Mucosa of gallbladder (tissue), 1 donor: ENCODE data around the gene ADGRL3. TPM values are rescaled to one million over a fixed set of nuclear protein-coding genes. Genes with fewer than 3 reads are reported as not detected.

Source experiments
- DNase-seq: peaks from one replicate; pipeline ENCODE4 v3.0.0-alpha.2; 2020; ENCODE audit warnings: low spot score
- total RNA-seq: library from RNA; stranded (reverse); gene quantifications from one replicate; pipeline ENCODE4 v1.2.1, GENCODE V29; 2021
- donor health status: DM: no; HTN: no; CAD: no.

Gene ADGRL3
- total RNA-seq, 1 donor from 2014 or later, result 3.5 TPM

GRCh38 chr4:61426229-61426628 lies 226.1 kb downstream of the ADGRL3 start:
- no peak for DNase-seq

DNA sequence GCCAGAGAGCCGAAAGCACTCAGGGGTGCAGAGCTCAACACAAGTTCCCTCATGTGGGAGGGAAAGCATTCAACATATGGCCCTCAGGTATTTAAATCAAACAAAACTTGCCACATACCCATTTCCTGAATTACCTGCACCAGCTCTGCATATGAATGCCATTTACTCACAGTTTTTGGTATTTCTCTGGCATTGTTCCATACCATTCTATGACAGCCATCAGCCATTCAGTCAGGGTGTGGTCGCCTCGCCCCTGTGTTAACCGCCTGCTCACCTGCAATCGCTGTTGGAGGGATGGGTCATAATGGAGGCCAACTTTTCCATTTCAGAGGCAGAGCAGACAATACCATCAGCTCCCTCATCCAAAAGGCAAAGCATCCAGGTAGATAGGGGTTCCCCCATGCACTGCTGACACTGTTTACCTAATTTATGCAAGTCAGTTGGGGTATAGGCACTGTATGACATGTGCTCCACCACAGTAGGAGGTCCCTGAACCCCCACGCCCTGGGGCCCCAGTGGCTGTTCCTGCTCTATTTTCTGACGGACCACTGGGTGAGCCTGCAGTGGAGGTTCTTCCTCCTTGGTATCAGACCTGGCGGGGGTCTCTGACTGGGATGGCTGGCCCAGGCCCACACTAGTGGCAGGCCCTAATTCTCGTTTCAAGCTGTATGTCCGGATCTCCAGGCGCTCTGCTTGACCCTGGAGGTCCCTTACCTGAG lies 227.1 kb downstream of the ADGRL3 start:
- DNase-seq, result no peak

DNA sequence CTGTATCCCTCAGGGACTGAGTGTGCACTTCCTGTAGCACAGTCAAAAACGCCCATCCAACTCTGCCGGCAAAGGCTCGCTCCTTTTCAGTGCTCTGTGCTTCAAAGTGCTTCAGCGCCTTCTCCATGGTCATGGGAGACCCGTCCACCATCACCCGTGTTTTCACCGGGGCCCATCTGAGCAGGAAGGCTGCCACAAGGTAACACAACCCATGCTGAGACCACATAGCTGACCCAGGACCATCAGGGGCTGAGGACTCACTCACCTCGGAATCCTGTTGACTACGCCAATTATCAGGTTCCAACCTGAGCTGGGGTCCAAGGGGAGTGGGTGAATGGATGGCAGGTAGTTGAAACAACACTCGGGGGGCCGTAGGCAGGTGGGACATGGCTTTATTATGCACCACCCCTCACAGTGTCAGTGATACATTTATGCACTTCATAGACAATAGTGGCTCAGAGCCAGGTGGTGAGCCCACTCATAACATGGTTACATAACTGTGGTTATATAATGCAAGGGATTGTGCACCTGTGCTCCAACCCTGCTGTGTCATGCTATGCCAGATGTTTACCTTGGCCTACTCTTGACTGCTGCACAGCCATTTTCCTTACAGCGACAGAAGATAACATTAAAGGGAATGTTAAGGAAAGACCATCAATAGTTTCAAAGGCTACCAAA lies 227.8 kb downstream of the ADGRL3 start:
- DNase-seq, result no peak

- DNase-seq, result no peak
Observed at GRCh38 chr4:61428950-61429349, 228.8 kb downstream of the ADGRL3 start.

- no peak for DNase-seq
Observed at GRCh38 chr4:61431131-61431530, 231.0 kb downstream of the ADGRL3 start.

- DNase-seq, result no peak
Observed at GRCh38 chr4:61437923-61438322, 237.8 kb downstream of the ADGRL3 start.

- no peak for DNase-seq
Observed at GRCh38 chr4:61440321-61440720, 240.2 kb downstream of the ADGRL3 start.

DNA sequence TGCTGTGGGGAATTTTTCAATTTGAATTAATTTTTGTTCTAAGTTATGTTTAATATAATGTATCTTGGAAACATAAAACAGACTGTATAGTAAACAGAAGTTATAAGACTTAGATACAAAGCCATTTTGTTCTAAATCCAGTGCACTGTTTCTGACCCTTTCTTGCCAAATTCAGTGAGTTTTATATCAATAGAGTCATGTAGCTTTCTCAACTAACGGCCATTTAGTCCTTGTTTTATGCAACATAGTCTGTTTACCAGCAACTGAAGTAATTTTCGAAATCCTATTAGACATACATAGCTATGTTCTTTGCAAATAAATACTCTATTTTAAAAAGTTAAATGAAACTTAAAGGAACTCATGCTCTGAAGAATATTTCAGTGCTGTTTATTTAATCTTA lies 242.8 kb downstream of the ADGRL3 start:
- DNase-seq, result no peak

DNA sequence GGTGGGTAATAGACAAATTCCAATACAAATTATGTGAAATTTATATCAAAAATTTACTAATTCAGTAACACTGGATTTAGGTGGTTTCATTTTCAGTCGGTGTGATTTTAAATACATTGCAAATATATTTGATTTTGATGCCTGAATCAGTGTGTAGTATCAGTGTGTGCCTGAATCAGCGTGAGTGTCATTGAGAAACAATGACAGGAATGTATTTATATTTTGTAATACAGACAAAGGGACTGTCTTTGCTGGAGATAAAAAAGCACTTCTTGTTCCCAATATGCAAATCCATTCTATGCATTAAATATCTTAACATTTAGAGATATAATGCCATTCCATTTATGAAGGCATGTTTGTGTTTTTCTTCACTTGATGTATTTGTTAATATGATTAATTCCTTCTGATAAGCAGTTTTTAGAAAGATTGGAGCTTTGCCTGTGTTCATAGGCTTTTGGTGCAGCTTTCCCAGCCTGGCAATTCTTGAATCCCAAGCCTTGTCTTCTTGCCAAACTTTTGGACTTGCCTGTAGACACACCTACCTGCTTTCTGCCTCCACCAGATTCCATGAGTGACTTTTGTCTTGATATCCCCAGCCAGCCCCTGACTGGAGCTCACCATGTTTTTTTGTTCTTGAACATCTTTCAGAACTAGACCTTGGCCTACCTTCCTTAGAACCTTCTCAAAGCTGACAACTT lies 243.8 kb downstream of the ADGRL3 start:
- no peak for DNase-seq

GRCh38 chr4:61445374-61446063 lies 245.4 kb downstream of the ADGRL3 start:
- DNase-seq, result no peak

DNA sequence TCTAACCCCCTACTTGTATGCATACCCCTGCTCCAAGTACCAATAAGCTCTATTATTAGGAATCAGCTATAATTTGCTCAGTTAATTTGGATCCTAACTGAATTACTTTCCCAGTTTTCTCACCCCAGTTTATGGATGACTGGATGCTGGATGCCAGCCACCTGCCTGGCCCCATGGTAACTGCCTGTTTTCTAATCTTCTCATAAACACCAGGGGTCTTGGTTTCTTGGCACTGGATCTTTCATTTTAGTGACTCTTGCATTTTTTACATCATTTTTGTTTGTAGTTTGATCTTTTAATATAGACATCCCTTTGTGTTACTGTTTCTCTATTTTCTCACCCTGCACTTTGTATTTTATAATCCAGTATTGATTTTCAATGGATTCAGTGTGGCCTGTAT lies 246.8 kb downstream of the ADGRL3 start:
- no peak for DNase-seq

- DNase-seq, result no peak
Observed at GRCh38 chr4:61447918-61448317, 247.8 kb downstream of the ADGRL3 start.

- no peak for DNase-seq
Observed at GRCh38 chr4:61451935-61452334, 251.8 kb downstream of the ADGRL3 start.

GRCh38 chr4:61461956-61462355 lies 261.8 kb downstream of the ADGRL3 start:
- no peak for DNase-seq

- DNase-seq, result no peak
Observed at GRCh38 chr4:61462451-61463326, 262.6 kb downstream of the ADGRL3 start.

- no peak for DNase-seq
Observed at GRCh38 chr4:61468024-61468720, 268.0 kb downstream of the ADGRL3 start.

DNA sequence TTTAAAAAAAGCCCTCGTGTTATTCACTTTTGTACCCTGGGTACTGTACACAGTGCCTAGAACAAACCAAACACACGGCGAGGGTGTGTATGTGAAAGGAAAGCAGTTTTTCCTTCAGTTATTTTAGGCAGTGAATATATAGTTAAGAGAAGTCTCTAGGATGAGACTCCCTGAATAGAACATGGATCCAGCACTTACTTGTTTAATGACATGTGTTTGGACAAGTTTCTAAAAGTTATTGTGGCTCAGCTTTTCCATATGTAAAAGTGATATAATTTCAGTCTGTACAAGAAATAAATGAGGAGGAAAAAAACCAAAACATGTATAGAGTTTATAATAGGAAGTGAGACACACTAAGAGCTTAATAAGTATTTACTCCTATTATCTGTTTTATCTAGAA lies 273.2 kb downstream of the ADGRL3 start:
- no peak for DNase-seq

DNA sequence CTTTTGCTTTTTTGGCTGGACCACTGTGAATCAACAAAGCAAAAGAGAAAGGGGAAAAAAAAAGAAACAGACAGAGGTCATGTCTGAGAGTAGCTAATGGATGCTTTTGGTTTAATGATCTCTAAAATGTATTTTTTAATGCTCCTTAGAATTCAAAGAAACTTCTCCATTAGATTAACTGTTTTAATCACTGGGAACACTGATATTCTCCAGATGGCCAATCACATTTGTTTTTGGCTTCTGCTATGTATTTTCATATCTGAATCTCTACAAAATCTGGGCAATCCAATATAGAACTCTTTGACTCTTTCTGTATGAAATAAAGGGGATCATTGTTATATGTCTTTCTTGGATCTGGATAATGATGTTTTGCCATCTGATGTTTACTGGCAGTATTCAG lies 278.2 kb downstream of the ADGRL3 start:
- no peak for DNase-seq

GRCh38 chr4:61485056-61485455 lies 284.9 kb downstream of the ADGRL3 start:
- DNase-seq, result no peak

GRCh38 chr4:61489927-61490326 lies 289.8 kb downstream of the ADGRL3 start:
- no peak for DNase-seq

- no peak for DNase-seq
Observed at GRCh38 chr4:61493041-61493440, 292.9 kb downstream of the ADGRL3 start.
